HepG2 (cell line): Measurements from ENCODE around the gene PASK. TPM values are rescaled to one million over a fixed set of nuclear protein-coding genes. Genes with fewer than 3 reads are reported as not detected.

Experiments used
- AKAP8 ChIP-seq: sonication (generic); formaldehyde crosslinking; IDR thresholded peaks from 2 replicates; pipeline ENCODE4 v1.5.1; 2020; ENCODE audit warnings: mild to moderate bottlenecking, missing genetic modification reagents
- FLYWCH1 ChIP-seq: sonication (generic); formaldehyde crosslinking; IDR thresholded peaks from 2 replicates; pipeline ENCODE4 v1.8.1; 2023; ENCODE audit warnings: mild to moderate bottlenecking, missing genetic modification reagents
- FOXA1 ChIP-seq, 2 experiments: fragments of 450-650 bp in 1 of 2; sonication (generic) in 1 of 2; formaldehyde crosslinking in 1 of 2; IDR thresholded peaks; 2 replicates each; pipeline versions ENCODE4 v1.4.0 to v1.6.1; 2016 to 2020; ENCODE audit warnings: missing genetic modification reagents in 1 of 2
- HNF4A ChIP-seq: sonication (generic); formaldehyde crosslinking; IDR thresholded peaks from 2 replicates; pipeline ENCODE4 v1.4.0; 2020; ENCODE audit warnings: missing genetic modification reagents
- IRX3 ChIP-seq: sonication (generic); formaldehyde crosslinking; IDR thresholded peaks from 2 replicates; pipeline ENCODE4 v1.8.1; 2023; ENCODE audit warnings: mild to moderate bottlenecking, low read depth, missing genetic modification reagents, borderline replicate concordance
- MED13 ChIP-seq: sonication (generic); formaldehyde crosslinking; IDR thresholded peaks from 2 replicates; pipeline ENCODE4 v1.5.0; 2020; ENCODE audit warnings: missing genetic modification reagents
- MXD1 ChIP-seq: sonication (generic); formaldehyde crosslinking; IDR thresholded peaks from 2 replicates; pipeline ENCODE4 v1.4.0; 2020; ENCODE audit warnings: mild to moderate bottlenecking, missing genetic modification reagents
- MXD3 ChIP-seq: IDR thresholded peaks from 2 replicates; pipeline ENCODE4 v1.6.1; 2016; ENCODE audit warnings: mild to moderate bottlenecking, missing biosample characterization, missing genetic modification reagents
- NPAS2 ChIP-seq: sonication (generic); formaldehyde crosslinking; IDR thresholded peaks from 2 replicates; pipeline ENCODE4 v1.8.0; 2022; ENCODE audit warnings: mild to moderate bottlenecking, missing genetic modification reagents, borderline replicate concordance
- NR2C2 ChIP-seq: sonication (generic); formaldehyde crosslinking; IDR thresholded peaks from 2 replicates; pipeline ENCODE4 v1.4.0; 2020; ENCODE audit warnings: missing genetic modification reagents, mild to moderate bottlenecking, moderate library complexity, borderline replicate concordance
- SPEN ChIP-seq: sonication (generic); formaldehyde crosslinking; IDR thresholded peaks from 2 replicates; pipeline ENCODE4 v1.5.1; 2020; ENCODE audit warnings: low read depth, mild to moderate bottlenecking, missing genetic modification reagents
- ZBTB38 ChIP-seq: sonication (generic); formaldehyde crosslinking; IDR thresholded peaks from 2 replicates; pipeline ENCODE4 v1.5.1; 2020; ENCODE audit warnings: mild to moderate bottlenecking, missing genetic modification reagents
- ZBTB7B ChIP-seq: sonication (generic); formaldehyde crosslinking; IDR thresholded peaks from 2 replicates; pipeline ENCODE4 v1.4.0; 2020; ENCODE audit warnings: missing genetic modification reagents
- ZMYM4 ChIP-seq: sonication (generic); formaldehyde crosslinking; IDR thresholded peaks from 2 replicates; pipeline ENCODE4 v1.8.1; 2023; ENCODE audit warnings: mild to moderate bottlenecking, missing genetic modification reagents
- ZNF607 ChIP-seq: sonication (generic); formaldehyde crosslinking; IDR thresholded peaks from 2 replicates; pipeline ENCODE4 v1.5.1; 2020; ENCODE audit warnings: missing genetic modification reagents, mild to moderate bottlenecking, borderline replicate concordance
- ZUFSP ChIP-seq: sonication (generic); formaldehyde crosslinking; IDR thresholded peaks from 2 replicates; pipeline ENCODE4 v1.9.0; 2021; ENCODE audit warnings: missing genetic modification reagents, mild to moderate bottlenecking, borderline replicate concordance
- polyA plus RNA-seq, 8 experiments: library from polyadenylated mRNA; depleted of rRNA in 3 of 8; stranded (reverse) in 7 of 8; unstranded in 1 of 8; fragments of >200 nt; fragmentation: Illumina TruSeq in 4 of 8; extraction: Trizol in 4 of 8; gene quantifications; 2 replicates each; pipeline versions ENCODE4 v1.2.1 to v1.2.3, GENCODE V29; 2011 to 2016; ENCODE audit warnings: low read depth in 4 of 8, missing spikeins in 1 of 8, mixed read lengths in 1 of 8; ENCODE audit not compliant: insufficient read depth in 1 of 8
- total RNA-seq, 5 experiments: library from RNA; depleted of rRNA; stranded (reverse); fragments of >200 nt; fragmentation: Illumina TruSeq; extraction: Trizol; gene quantifications; 2 replicates each; pipeline ENCODE4 v1.2.3, GENCODE V29; 2016; ENCODE audit warnings: low read depth in 1 of 5

PASK gene
- total and polyA plus RNA-seq, 2 of the 13 experiments (the other 11 are each of a cell fraction or from before 2014, with no cell fraction given), result 6.9 to 17.0 TPM

GRCh38 chr2:241195506-241196130 lies 46.3 kb upstream of the PASK start (continued):
- TF ChIP-seq ZUFSP (CRISPR knock-in tag) (no peak), AKAP8 (CRISPR knock-in tag) (0 out of 2 replicates have a peak, but pooled peaks have one; percentile 37), HNF4A (CRISPR knock-in tag) (peak; percentile 45; the same call in 1 of the 2 replicates), NPAS2 (CRISPR knock-in tag) (no peak), ZBTB7B (CRISPR knock-in tag) (no peak), MED13 (no peak), NR2C2 (CRISPR knock-in tag) (peak; percentile 38; the same call in 1 of the 2 replicates), MXD1 (0 out of 2 replicates have a peak, but pooled peaks have one; percentile 38), MXD3 (CRISPR knock-in tag) (no peak), SPEN (CRISPR knock-in tag) (0 out of 2 replicates have a peak, but pooled peaks have one; percentile 25), FLYWCH1 (CRISPR knock-in tag) (no peak), IRX3 (CRISPR knock-in tag) (no peak), ZNF607 (no peak), ZMYM4 (CRISPR knock-in tag) (no peak), FOXA1 (IDR thresholded peaks at IDR 0.05) (no peak), FOXA1 (CRISPR knock-in tag; IDR thresholded peaks at IDR 0.05) (0 out of 2 replicates have a peak, but pooled peaks have one; percentile 7), ZBTB38 (CRISPR knock-in tag) (peak; percentile 30; the same call in 1 of the 2 replicates)
